HepG2 (cell line): ENCODE data around the gene COL4A2. TPM values are rescaled to one million over a fixed set of nuclear protein-coding genes. Genes with fewer than 3 reads are reported as not detected.

Experiments used
- ATAC-seq: fragments of 200-7000 bp; cut with Tn5 transposase; 3 replicates; pipeline ENCODE4 v1.9.1; 2020; ENCODE audit warnings: mild to moderate bottlenecking, moderate library complexity
- BruUV-seq: library from RNA; stranded (reverse); fragments of 400-500 nt; replicated peaks from 2 replicates; lab custom pipeline; 2021; lab: Mats Ljungman, UMichigan
- CTCF ChIA-PET: fragments of 300-600 bp; formaldehyde crosslinking; extraction: SDS; loops from one replicate; lab custom pipeline; 2021; ENCODE audit warnings: low total read pairs, inconsistent platforms, low intra/inter-chr PET ratio; lab: Yijun Ruan, JAX
- POLR2A ChIA-PET: fragments of 350-600 bp; sonication (Branson Sonifier 250); formaldehyde crosslinking; loops from one replicate; lab custom pipeline; 2020; ENCODE audit warnings: antibody characterized with exemption, inconsistent platforms; lab: Yijun Ruan, JAX
- DNase-seq: peaks from one replicate; pipeline ENCODE4 v3.0.0-alpha.2; 2015; ENCODE audit warnings: low spot score
- FAIRE-seq: peaks from 3 replicates; lab custom pipeline; 2011; peaks lifted over from hg19 to GRCh38; lab: Jason Lieb, UNC
- H2AFZ ChIP-seq: one replicate; pipeline ENCODE4 v1.6.1; 2011; ENCODE audit warnings: low read length, inconsistent platforms
- H3K27ac ChIP-seq: fragments of 300-600 bp; 3 replicates; pipeline ENCODE4 v1.8.0; 2011; ENCODE audit warnings: mixed run types, mild to moderate bottlenecking, mixed read lengths, low read length, inconsistent platforms; ENCODE audit not compliant: insufficient read depth; ENCODE audit errors: extremely low read length
- H3K27me3 ChIP-seq, 2 experiments: fragments of 200-600 bp in 1 of 2; 2 replicates in 1 of 2; 3 replicates in 1 of 2; pipeline versions ENCODE4 v1.6.0 to v1.8.0; 2011; ENCODE audit warnings: low read length in 2 of 2, mild to moderate bottlenecking in 2 of 2, moderate library complexity in 2 of 2, inconsistent platforms in 1 of 2; ENCODE audit not compliant: insufficient read depth in 2 of 2, control insufficient read depth in 1 of 2
- H3K36me3 ChIP-seq, 2 experiments: fragments of 200-600 bp in 1 of 2; replicated peaks in 1 of 2; 2 replicates in 1 of 2; 3 replicates in 1 of 2; pipeline versions ENCODE4 v1.5.1 to v1.8.0; 2011; ENCODE audit warnings: low read length in 2 of 2, inconsistent platforms in 1 of 2; ENCODE audit not compliant: insufficient read depth in 2 of 2, control insufficient read depth in 1 of 2
- H3K4me1 ChIP-seq: 2 replicates; pipeline ENCODE4 v1.5.1; 2012; ENCODE audit warnings: low read length, inconsistent platforms; ENCODE audit not compliant: insufficient read depth
- H3K4me2 ChIP-seq: 2 replicates; pipeline ENCODE4 v1.6.0; 2011; ENCODE audit warnings: low read depth, low read length, inconsistent platforms
- H3K4me3 ChIP-seq, 3 experiments: fragments of 200-600 bp in 1 of 3; sonication (generic), shearing (Covaris generic) in 1 of 3; replicated peaks in 1 of 3; 2 replicates each; pipeline ENCODE4 v1.5.1; 2011 to 2016; ENCODE audit warnings: low read length in 3 of 3, inconsistent platforms in 2 of 3, low read depth in 2 of 3, mild to moderate bottlenecking in 2 of 3, control low read depth in 1 of 3, mixed read lengths in 1 of 3; ENCODE audit not compliant: insufficient read depth in 1 of 3
- H3K79me2 ChIP-seq: one replicate; pipeline ENCODE4 v1.6.1; 2011; ENCODE audit warnings: low read length, inconsistent platforms; ENCODE audit not compliant: insufficient read depth
- H3K9ac ChIP-seq: 2 replicates; pipeline ENCODE4 v1.6.0; 2011; ENCODE audit warnings: mild to moderate bottlenecking, low read depth, low read length, inconsistent platforms; ENCODE audit not compliant: insufficient read depth
- H3K9me3 ChIP-seq: 2 replicates; pipeline ENCODE4 v1.5.1; 2012; ENCODE audit warnings: mild to moderate bottlenecking, low read length
- H4K20me1 ChIP-seq: 2 replicates; pipeline ENCODE4 v1.6.0; 2011; ENCODE audit warnings: inconsistent platforms, mild to moderate bottlenecking, low read length, moderate library complexity; ENCODE audit not compliant: insufficient read depth
- ARNTL ChIP-seq: sonication (generic); formaldehyde crosslinking; IDR thresholded peaks from 2 replicates; pipeline ENCODE4 v1.4.0; 2020; ENCODE audit warnings: mild to moderate bottlenecking, missing genetic modification reagents
- FOSL1 ChIP-seq: sonication (generic); formaldehyde crosslinking; IDR thresholded peaks from 2 replicates; pipeline ENCODE4 v1.9.0; 2021; ENCODE audit warnings: missing genetic modification reagents, borderline replicate concordance
- HOXA9 ChIP-seq: sonication (generic); formaldehyde crosslinking; IDR thresholded peaks from 2 replicates; pipeline ENCODE4 v1.8.1; 2022; ENCODE audit warnings: missing genetic modification reagents, mild to moderate bottlenecking, moderate library complexity, borderline replicate concordance
- NCOA5 ChIP-seq: sonication (generic); formaldehyde crosslinking; IDR thresholded peaks from 2 replicates; pipeline ENCODE4 v1.4.0; 2020; ENCODE audit warnings: missing genetic modification reagents
- RAD51 ChIP-seq: fragments of 450-650 bp; IDR thresholded peaks from 2 replicates; pipeline ENCODE4 v1.6.1; 2016; ENCODE audit warnings: borderline replicate concordance
- SIX1 ChIP-seq: sonication (generic); formaldehyde crosslinking; IDR thresholded peaks from 2 replicates; pipeline ENCODE4 v1.4.0; 2020; ENCODE audit warnings: missing genetic modification reagents, borderline replicate concordance
- TARDBP ChIP-seq: sonication (generic); formaldehyde crosslinking; IDR thresholded peaks from 2 replicates; pipeline ENCODE4 v1.8.0; 2022; ENCODE audit warnings: mild to moderate bottlenecking, missing genetic modification reagents
- THAP11 ChIP-seq: IDR thresholded peaks from 2 replicates; pipeline ENCODE4 v1.6.1; 2016; ENCODE audit warnings: missing biosample characterization, missing genetic modification reagents
- ZNF343 ChIP-seq: sonication (generic); formaldehyde crosslinking; IDR thresholded peaks from 2 replicates; pipeline ENCODE4 v1.4.0; 2020; ENCODE audit warnings: mild to moderate bottlenecking, missing genetic modification reagents
- WGBS: methylation state at CpG from one replicate; pipeline ENCODE4 v1.1.6; 2017; ENCODE audit warnings: low lambda C conversion rate; 5-methylcytosine and 5-hydroxymethylcytosine counted together
- in situ Hi-C: cut with HindIII; loops from 2 replicates; pipeline ENCODE4 v1.10.0; 2017; ENCODE audit warnings: low pct_unique_long_range_greater_than_20kb; ENCODE audit not compliant: extremely low pct_ligation_motif_present
- intact Hi-C: fragments of 100-400 bp; cut with micrococcal nuclease; formaldehyde crosslinking; loops from one replicate; pipeline ENCODE4 v1.10.0; 2022; ENCODE audit not compliant: unreplicated experiment
- polyA plus RNA-seq, 8 experiments: library from polyadenylated mRNA; depleted of rRNA in 3 of 8; stranded (reverse) in 7 of 8; unstranded in 1 of 8; fragments of >200 nt; fragmentation: Illumina TruSeq in 4 of 8; extraction: Trizol in 4 of 8; gene quantifications; 2 replicates each; pipeline versions ENCODE4 v1.2.1 to v1.2.3, GENCODE V29; 2011 to 2016; ENCODE audit warnings: low read depth in 4 of 8, missing spikeins in 1 of 8, mixed read lengths in 1 of 8; ENCODE audit not compliant: insufficient read depth in 1 of 8
- total RNA-seq, 5 experiments: library from RNA; depleted of rRNA; stranded (reverse); fragments of >200 nt; fragmentation: Illumina TruSeq; extraction: Trizol; gene quantifications; 2 replicates each; pipeline ENCODE4 v1.2.3, GENCODE V29; 2016; ENCODE audit warnings: low read depth in 1 of 5
- TF ChIP-seq, protein P1 (sequence below): fragments of 450-650 bp; IDR thresholded peaks from 2 replicates; pipeline ENCODE4 v1.6.1; 2016
- TF ChIP-seq, protein P2 (sequence below): sonication (generic); formaldehyde crosslinking; IDR thresholded peaks from 2 replicates; pipeline ENCODE4 v1.8.0; 2022; ENCODE audit warnings: missing genetic modification reagents, low read depth, mild to moderate bottlenecking, borderline replicate concordance
- TF ChIP-seq, protein P3 (sequence below): IDR thresholded peaks from 2 replicates; pipeline ENCODE4 v1.6.1; 2016; ENCODE audit warnings: control low read depth
- TF ChIP-seq, protein P4 (sequence below): sonication (generic); formaldehyde crosslinking; IDR thresholded peaks from 2 replicates; pipeline ENCODE4 v1.8.1; 2023; ENCODE audit warnings: mild to moderate bottlenecking, moderate library complexity, missing genetic modification reagents

The COL4A2 gene
- total and polyA plus RNA-seq, 2 of the 13 experiments (the other 11 are each of a cell fraction or from before 2014, with no cell fraction given), result 0.22 to 1.9 TPM

DNA sequence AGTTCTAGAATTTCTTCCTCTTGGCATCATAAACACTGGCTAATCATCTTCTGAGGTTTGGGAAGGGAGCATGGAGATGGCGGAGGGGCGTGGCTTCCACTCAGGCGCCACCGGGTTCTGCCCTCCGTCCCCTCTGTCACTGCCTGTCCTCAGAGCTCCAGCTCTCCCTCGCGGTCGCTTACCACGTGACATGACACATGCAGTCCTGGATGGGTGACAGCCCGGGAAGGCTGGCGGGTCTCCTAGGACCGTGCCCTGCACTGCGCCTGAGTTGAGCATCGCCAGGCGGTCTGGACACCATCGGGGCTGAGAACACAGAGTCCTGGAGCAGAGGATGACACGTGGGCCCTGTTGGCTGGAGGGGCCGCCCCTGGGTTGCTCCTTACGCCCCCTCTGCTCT, 131.1 kb downstream of the COL4A2 start:
- H3K79me2 ChIP-seq, result no peaks in the 10 kb centered on the region
- H4K20me1 ChIP-seq, result no peaks in the 10 kb centered on the region
- in situ Hi-C loops (no loop called here), intact Hi-C loops (no loop called here)
- no peak for DNase-seq
- no peak overlapping the region for H3K4me3 ChIP-seq
- peaks cover 5 to 62% of the 10 kb centered on the region in 2 experiments; a peak in 3 of 5 replicates for H3K27me3 ChIP-seq
- BruUV-seq, result no TSS peak
- ChIA-PET POLR2A (no interaction called here), CTCF (no interaction called here)
- no peak for ATAC-seq
- H3K4me1 ChIP-seq, result no peaks in the 10 kb centered on the region
- H3K4me2 ChIP-seq, result no peak overlapping the region
- no peak overlapping the region for H3K27ac ChIP-seq
- no peak overlapping the region for H3K9ac ChIP-seq
- H2AFZ ChIP-seq, result no peak overlapping the region
- H3K9me3 ChIP-seq, result no peaks in the 10 kb centered on the region
- 44% methylated on average over 10 of the region's 19 CpGs for WGBS
- TF ChIP-seq, protein P1, sequence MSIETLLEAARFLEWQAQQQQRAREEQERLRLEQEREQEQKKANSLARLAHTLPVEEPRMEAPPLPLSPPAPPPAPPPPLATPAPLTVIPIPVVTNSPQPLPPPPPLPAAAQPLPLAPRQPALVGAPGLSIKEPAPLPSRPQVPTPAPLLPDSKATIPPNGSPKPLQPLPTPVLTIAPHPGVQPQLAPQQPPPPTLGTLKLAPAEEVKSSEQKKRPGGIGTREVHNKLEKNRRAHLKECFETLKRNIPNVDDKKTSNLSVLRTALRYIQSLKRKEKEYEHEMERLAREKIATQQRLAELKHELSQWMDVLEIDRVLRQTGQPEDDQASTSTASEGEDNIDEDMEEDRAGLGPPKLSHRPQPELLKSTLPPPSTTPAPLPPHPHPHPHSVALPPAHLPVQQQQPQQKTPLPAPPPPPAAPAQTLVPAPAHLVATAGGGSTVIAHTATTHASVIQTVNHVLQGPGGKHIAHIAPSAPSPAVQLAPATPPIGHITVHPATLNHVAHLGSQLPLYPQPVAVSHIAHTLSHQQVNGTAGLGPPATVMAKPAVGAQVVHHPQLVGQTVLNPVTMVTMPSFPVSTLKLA, result peak; percentile 43; the same call in 1 of the 2 replicates
- peak; percentile 36; the same call in 1 of the 2 replicates for TF ChIP-seq RAD51
- TF ChIP-seq, protein P2, sequence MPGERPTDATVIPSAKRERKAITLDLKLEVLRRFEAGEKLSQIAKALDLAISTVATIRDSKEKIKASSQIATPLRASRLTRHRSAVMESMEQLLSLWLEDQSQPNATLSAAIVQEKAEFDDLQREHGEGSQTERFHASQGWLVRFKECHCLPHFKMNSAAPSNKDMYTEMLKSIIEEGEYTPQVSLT, result no peak
- FAIRE-seq, result no peak
- H3K36me3 ChIP-seq, result no peaks in the 10 kb centered on the region

DNA sequence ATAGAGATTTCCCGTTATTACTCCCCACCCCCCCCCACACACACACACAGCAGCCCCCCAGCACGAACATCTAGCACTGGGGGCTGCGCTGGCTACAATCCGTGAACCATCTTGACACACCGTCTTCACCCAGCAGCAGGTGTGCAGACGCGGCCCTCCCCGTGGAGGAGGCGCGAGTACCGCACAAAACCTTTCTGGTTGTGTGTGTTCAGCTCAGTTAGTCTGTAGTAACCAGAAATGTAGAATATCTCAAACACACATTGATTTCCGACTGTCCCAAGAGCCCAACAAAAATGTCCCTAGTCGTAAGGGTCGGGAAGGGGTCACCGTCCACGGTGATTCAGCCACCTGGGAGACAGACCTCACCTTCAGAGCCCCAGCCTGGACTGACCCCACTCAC, 131.7 kb downstream of the COL4A2 start:
- in situ Hi-C loops, result no loop called here
- no peaks in the 10 kb centered on the region for H4K20me1 ChIP-seq
- FAIRE-seq, result no peak
- no peak for TF ChIP-seq ZNF343 (CRISPR knock-in tag)
- no peak for TF ChIP-seq TARDBP (CRISPR knock-in tag)
- no peak for TF ChIP-seq ARNTL
- TF ChIP-seq SIX1 (CRISPR knock-in tag), result no peak
- no peak for TF ChIP-seq HOXA9 (CRISPR knock-in tag)
- TF ChIP-seq THAP11 (CRISPR knock-in tag), result no peak
- TF ChIP-seq, protein P3, sequence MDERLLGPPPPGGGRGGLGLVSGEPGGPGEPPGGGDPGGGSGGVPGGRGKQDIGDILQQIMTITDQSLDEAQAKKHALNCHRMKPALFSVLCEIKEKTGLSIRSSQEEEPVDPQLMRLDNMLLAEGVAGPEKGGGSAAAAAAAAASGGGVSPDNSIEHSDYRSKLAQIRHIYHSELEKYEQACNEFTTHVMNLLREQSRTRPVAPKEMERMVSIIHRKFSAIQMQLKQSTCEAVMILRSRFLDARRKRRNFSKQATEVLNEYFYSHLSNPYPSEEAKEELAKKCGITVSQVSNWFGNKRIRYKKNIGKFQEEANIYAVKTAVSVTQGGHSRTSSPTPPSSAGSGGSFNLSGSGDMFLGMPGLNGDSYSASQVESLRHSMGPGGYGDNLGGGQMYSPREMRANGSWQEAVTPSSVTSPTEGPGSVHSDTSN (CRISPR knock-in tag), result no peak
- TF ChIP-seq NCOA5 (CRISPR knock-in tag), result no peak
- no peak for TF ChIP-seq FOSL1 (CRISPR knock-in tag)
- TF ChIP-seq, protein P4, sequence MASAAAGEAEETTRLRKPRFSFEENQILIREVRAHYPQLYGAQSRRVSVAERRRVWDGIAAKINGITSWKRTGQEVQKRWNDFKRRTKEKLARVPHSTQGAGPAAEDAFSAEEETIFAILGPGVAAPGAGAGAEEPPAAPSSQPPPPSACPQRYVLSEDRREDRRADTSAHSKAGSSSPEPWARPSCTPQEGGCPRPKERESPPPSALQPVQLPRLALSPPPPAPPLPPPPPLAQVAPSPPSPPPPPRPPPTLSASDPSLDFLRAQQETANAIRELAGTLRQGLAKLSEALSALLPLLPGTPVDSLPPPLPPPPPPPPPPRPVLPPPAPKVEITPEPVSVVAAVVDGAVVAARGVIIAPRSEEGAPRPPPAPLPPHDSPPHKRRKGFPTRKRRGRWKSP (CRISPR knock-in tag), result no peak

More for the DNA sequence above, 131.7 kb downstream of the COL4A2 start:
- Histone ChIP-seq H3K4me2 (no peak overlapping the region), H3K27me3 (peaks cover 5 to 59% of the 10 kb centered on the region in 2 experiments; a peak in 3 of 5 replicates), H3K4me1 (no peaks in the 10 kb centered on the region), H3K9me3 (no peaks in the 10 kb centered on the region), H3K36me3 (no peaks in the 10 kb centered on the region), H3K27ac (no peak overlapping the region), H3K79me2 (no peaks in the 10 kb centered on the region), H2AFZ (no peak overlapping the region), H3K9ac (no peak overlapping the region), H3K4me3 (no peak overlapping the region)
- intact Hi-C loops, result no loop called here
- WGBS, result 71% methylated on average over 12 of the region's 16 CpGs
- no peak for DNase-seq
- POLR2A ChIA-PET, result no interaction called here
- CTCF ChIA-PET, result no interaction called here
- ATAC-seq, result no peak
- no TSS peak for BruUV-seq
